Panc1 (cell line): ENCODE data around the gene ARHGEF10L. TPM values are rescaled to one million over a fixed set of nuclear protein-coding genes. Genes with fewer than 3 reads are reported as not detected.

Source experiments
- ATAC-seq: fragments of 200-7000 bp; cut with Tn5 transposase; 2 replicates; pipeline ENCODE4 v1.9.1; 2020; ENCODE audit warnings: mild to moderate bottlenecking, moderate library complexity
- BruUV-seq: library from RNA; stranded (reverse); fragments of 400-500 nt; replicated peaks from 2 replicates; lab custom pipeline; 2021; lab: Mats Ljungman, UMichigan
- CTCF ChIA-PET: fragments of 300-600 bp; sonication (Branson Sonifier 250); formaldehyde crosslinking; loops from one replicate; lab custom pipeline; 2022; ENCODE audit warnings: antibody characterized with exemption; lab: Charles Lee
- POLR2A ChIA-PET: fragments of 300-600 bp; sonication (Branson Sonifier 250); formaldehyde crosslinking; loops from one replicate; lab custom pipeline; 2022; ENCODE audit warnings: antibody characterized with exemption; lab: Charles Lee
- DNase-seq: peaks from one replicate; pipeline ENCODE4 v3.0.0-alpha.2; 2010; ENCODE audit warnings: low read depth, low spot score
- H3K27ac ChIP-seq: 2 replicates; pipeline ENCODE4 v1.5.1; 2011; ENCODE audit warnings: mild to moderate bottlenecking, low read length, inconsistent platforms
- H3K27me3 ChIP-seq: fragments of 200-500 bp; sonication (Bioruptor generic); 2 replicates; pipeline ENCODE4 v1.6.0; 2014; ENCODE audit warnings: low read length, inconsistent platforms; ENCODE audit not compliant: control insufficient read depth, insufficient read depth
- H3K36me3 ChIP-seq: fragments of 200-500 bp; sonication (Bioruptor generic); 2 replicates; pipeline ENCODE4 v1.5.1; 2014; ENCODE audit warnings: inconsistent platforms, mild to moderate bottlenecking, low read length, moderate library complexity; ENCODE audit not compliant: control insufficient read depth, insufficient read depth
- H3K4me1 ChIP-seq: 2 replicates; pipeline ENCODE4 v1.5.1; 2011; ENCODE audit warnings: inconsistent platforms, mild to moderate bottlenecking, low read length, moderate library complexity; ENCODE audit not compliant: control insufficient read depth, insufficient read depth
- H3K4me3 ChIP-seq, 2 experiments: 2 replicates each; pipeline ENCODE4 v1.5.1; 2011 to 2012; ENCODE audit warnings: low read depth in 2 of 2, low read length in 2 of 2, mild to moderate bottlenecking in 2 of 2, inconsistent platforms in 1 of 2, moderate library complexity in 1 of 2
- H3K9me3 ChIP-seq: fragments of 200-500 bp; sonication (Bioruptor generic); 2 replicates; pipeline ENCODE4 v1.5.1; 2014; ENCODE audit warnings: low read depth, mild to moderate bottlenecking, inconsistent platforms, low read length, moderate library complexity; ENCODE audit not compliant: control insufficient read depth, insufficient read depth
- CTCF ChIP-seq: fragments of 450-650 bp; IDR thresholded peaks from 2 replicates; pipeline ENCODE4 v1.5.1; 2017; ENCODE audit warnings: mild to moderate bottlenecking
- POLR2AphosphoS5 ChIP-seq: IDR thresholded peaks from 2 replicates; pipeline ENCODE4 v1.6.1; 2012; ENCODE audit warnings: mild to moderate bottlenecking, low read depth, low read length, moderate library complexity
- REST ChIP-seq, 2 experiments: IDR thresholded peaks; 2 replicates each; pipeline ENCODE4 v1.6.1; 2011 to 2012; ENCODE audit warnings: low read depth in 2 of 2, control low read depth in 1 of 2, low read length in 1 of 2, mild to moderate bottlenecking in 1 of 2, moderate library complexity in 1 of 2; ENCODE audit not compliant: insufficient read depth in 1 of 2
- SIN3A ChIP-seq: IDR thresholded peaks from 2 replicates; pipeline ENCODE4 v1.6.1; 2012; ENCODE audit warnings: low read depth, mild to moderate bottlenecking, low read length, moderate library complexity, borderline replicate concordance; ENCODE audit not compliant: insufficient read depth
- TCF7L2 ChIP-seq: IDR thresholded peaks from 2 replicates; pipeline ENCODE4 v1.6.1; 2011; ENCODE audit warnings: mild to moderate bottlenecking, low read depth, low read length, inconsistent platforms
- in situ Hi-C: cut with HindIII; loops from 2 replicates; pipeline ENCODE4 v1.10.0; 2016; ENCODE audit warnings: low sequenced_read_pairs, low pct_unique_long_range_greater_than_20kb
- intact Hi-C: fragments of 100-400 bp; cut with micrococcal nuclease; formaldehyde crosslinking; loops from one replicate; pipeline ENCODE4 v1.10.0; 2022; ENCODE audit not compliant: unreplicated experiment
- total RNA-seq: library from RNA; stranded (reverse); gene quantifications from one replicate; pipeline ENCODE4 v1.2.1, GENCODE V29; 2021; ENCODE audit not compliant: unreplicated experiment

The ARHGEF10L gene
- total RNA-seq, 1 experiment from 2014 or later: 5.9 TPM

GRCh38 chr1:17635276-17635675 lies 95.8 kb downstream of the ARHGEF10L start:
- intact Hi-C loops: no loop called here
- BruUV-seq: no TSS peak

GRCh38 chr1:17635811-17636210 lies 96.3 kb downstream of the ARHGEF10L start:
- TF ChIP-seq POLR2AphosphoS5 (no peak), SIN3A (no peak), REST (IDR thresholded peaks at IDR 0.05; ENCODE audit: insufficient read depth in 1 of 2, low read depth in 2 of 2, low read length in 1 of 2) (no peak), CTCF (no peak), TCF7L2 (no peak)
- Histone ChIP-seq H3K4me3 (no peak overlapping the region), H3K27me3 (no peaks in the 10 kb centered on the region), H3K27ac (no peak overlapping the region), H3K4me1 (peaks cover 5% of the 10 kb centered on the region; the same call in 1 of the 2 replicates), H3K36me3 (no peaks in the 10 kb centered on the region), H3K9me3 (no peaks in the 10 kb centered on the region)
- CTCF ChIA-PET: no interaction called here
- in situ Hi-C loops: no loop called here
- POLR2A ChIA-PET: no interaction called here
- ATAC-seq: no peak
- BruUV-seq: no TSS peak
- intact Hi-C loops: no loop called here
- DNase-seq: no peak

More at GRCh38 chr1:17635276-17635675, 95.8 kb downstream of the ARHGEF10L start:
- ChIA-PET CTCF (no interaction called here), POLR2A (no interaction called here)
- Histone ChIP-seq H3K4me3 (no peak overlapping the region), H3K4me1 (peaks cover 5% of the 10 kb centered on the region; the same call in 1 of the 2 replicates), H3K9me3 (no peaks in the 10 kb centered on the region), H3K27ac (no peak overlapping the region), H3K27me3 (no peaks in the 10 kb centered on the region), H3K36me3 (no peaks in the 10 kb centered on the region)
- no peak for TF ChIP-seq CTCF
- TF ChIP-seq REST (IDR thresholded peaks at IDR 0.05; ENCODE audit: insufficient read depth in 1 of 2, low read depth in 2 of 2, low read length in 1 of 2): no peak
- TF ChIP-seq POLR2AphosphoS5: no peak
- TF ChIP-seq SIN3A: no peak
- no peak for TF ChIP-seq TCF7L2
- ATAC-seq: no peak
- in situ Hi-C loops: no loop called here
- DNase-seq: no peak
